Measurements from ENCODE around the gene SH2D5. TPM values are rescaled to one million over a fixed set of nuclear protein-coding genes. Genes with fewer than 3 reads are reported as not detected.
A peak's percentile ranks its signal among the peaks of the same experiment; 100 is the strongest.

Gene SH2D5
- total RNA-seq, 2 experiments from 2014 or later, result 0.68 TPM; not detected in 1

GRCh38 chr1:20683614-20684013 lies 48.9 kb downstream of the SH2D5 start:
- CTCF ChIA-PET (ENCODE audit: unreplicated experiment), result no interaction called here

DNA sequence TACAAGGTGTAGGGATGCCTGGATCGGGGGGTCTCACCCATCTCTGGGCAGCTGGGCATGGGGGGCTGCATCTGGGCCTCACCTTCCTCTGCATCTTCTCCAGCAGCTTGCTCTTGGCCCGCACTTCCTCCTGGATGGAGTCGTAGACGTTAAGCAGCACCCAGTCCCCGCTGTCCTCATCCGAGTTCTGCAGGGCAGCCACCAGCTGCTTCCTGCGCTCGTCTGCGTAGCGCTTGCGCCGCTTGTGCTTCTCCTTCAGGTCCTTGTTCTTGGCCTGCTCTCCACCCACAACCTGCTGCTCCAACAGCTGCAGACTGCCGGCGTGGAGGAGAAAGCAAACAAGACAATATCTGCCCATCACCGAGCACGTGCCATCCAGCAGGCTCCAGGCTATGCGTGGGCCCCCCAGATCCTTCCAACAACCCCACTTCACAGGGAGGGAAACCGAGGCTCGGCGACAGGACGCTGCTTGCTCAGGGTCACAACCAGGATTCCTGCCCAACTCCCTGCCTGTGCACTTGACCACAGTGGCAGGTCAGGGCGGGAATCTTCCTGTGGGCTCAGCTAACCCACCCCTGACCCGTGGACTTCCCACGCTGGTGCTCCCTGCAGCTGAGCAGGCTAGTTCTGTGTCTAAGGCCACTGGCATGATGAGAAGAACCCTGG lies 49.8 kb downstream of the SH2D5 start:
- peak; percentile 68 for DNase-seq (ENCODE audit: low spot score)
- H4K20me1 ChIP-seq (ENCODE audit: insufficient read depth, low read length), result no peaks in the 10 kb centered on the region
- ChIA-PET CTCF (ENCODE audit: unreplicated experiment) (interaction anchor here (0.6 to 1.1 kb wide), 2 partner anchors 14 to 21 kb away, joined by 3 read pairs; partner anchors contain the start of gene DDOST), POLR2A (no interaction called here)
- no peak overlapping the region for H3K4me3 ChIP-seq (ENCODE audit: low read depth, low read length, poor library complexity, severe bottlenecking)
- H3K9me3 ChIP-seq (ENCODE audit: low read length), result peaks cover 3% of the 10 kb centered on the region
- no peaks in the 10 kb centered on the region for H3K36me3 ChIP-seq (ENCODE audit: insufficient read depth, low read length)
- peaks cover 30% of the 10 kb centered on the region for H3K4me1 ChIP-seq (ENCODE audit: insufficient read depth, low read length, poor library complexity, severe bottlenecking)
- H2AFZ ChIP-seq (ENCODE audit: low read length), result peak overlapping the region; percentile 48
- peak overlapping the region; percentile 49 for H3K4me2 ChIP-seq (ENCODE audit: low read length)
- no peak for TF ChIP-seq EZH2phosphoT487 (IDR thresholded peaks at IDR 0.05; ENCODE audit: borderline replicate concordance, low read depth, low read length)
- TF ChIP-seq, protein P1, sequence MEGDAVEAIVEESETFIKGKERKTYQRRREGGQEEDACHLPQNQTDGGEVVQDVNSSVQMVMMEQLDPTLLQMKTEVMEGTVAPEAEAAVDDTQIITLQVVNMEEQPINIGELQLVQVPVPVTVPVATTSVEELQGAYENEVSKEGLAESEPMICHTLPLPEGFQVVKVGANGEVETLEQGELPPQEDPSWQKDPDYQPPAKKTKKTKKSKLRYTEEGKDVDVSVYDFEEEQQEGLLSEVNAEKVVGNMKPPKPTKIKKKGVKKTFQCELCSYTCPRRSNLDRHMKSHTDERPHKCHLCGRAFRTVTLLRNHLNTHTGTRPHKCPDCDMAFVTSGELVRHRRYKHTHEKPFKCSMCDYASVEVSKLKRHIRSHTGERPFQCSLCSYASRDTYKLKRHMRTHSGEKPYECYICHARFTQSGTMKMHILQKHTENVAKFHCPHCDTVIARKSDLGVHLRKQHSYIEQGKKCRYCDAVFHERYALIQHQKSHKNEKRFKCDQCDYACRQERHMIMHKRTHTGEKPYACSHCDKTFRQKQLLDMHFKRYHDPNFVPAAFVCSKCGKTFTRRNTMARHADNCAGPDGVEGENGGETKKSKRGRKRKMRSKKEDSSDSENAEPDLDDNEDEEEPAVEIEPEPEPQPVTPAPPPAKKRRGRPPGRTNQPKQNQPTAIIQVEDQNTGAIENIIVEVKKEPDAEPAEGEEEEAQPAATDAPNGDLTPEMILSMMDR (conservative IDR thresholded peaks at IDR 0.05; ENCODE audit: low read length), result no peak
- intact Hi-C loops (cut with micrococcal nuclease; ENCODE audit: unreplicated experiment), result no loop called here
- no peaks in the 10 kb centered on the region for H3K79me2 ChIP-seq (ENCODE audit: insufficient read depth, low read depth, low read length)
- H3K27ac ChIP-seq (ENCODE audit: low read depth, low read length, poor library complexity, severe bottlenecking), result no peak overlapping the region
- no TSS peak for BruUV-seq (replicated peaks)
- H3K9me2 ChIP-seq (ENCODE audit: insufficient read depth, low read length), result no peaks in the 10 kb centered on the region

More at GRCh38 chr1:20683614-20684013, 48.9 kb downstream of the SH2D5 start:
- no peaks in the 10 kb centered on the region for H3K9me3 ChIP-seq (ENCODE audit: low read length)
- POLR2A ChIA-PET, result no interaction called here
- intact Hi-C loops (cut with micrococcal nuclease; ENCODE audit: unreplicated experiment), result no loop called here
- TF ChIP-seq, protein P1 (conservative IDR thresholded peaks at IDR 0.05; ENCODE audit: low read length), result no peak
- TF ChIP-seq EZH2phosphoT487 (IDR thresholded peaks at IDR 0.05; ENCODE audit: borderline replicate concordance, low read depth, low read length), result no peak
- H3K4me1 ChIP-seq (ENCODE audit: insufficient read depth, low read length, poor library complexity, severe bottlenecking), result peaks cover 26% of the 10 kb centered on the region
- no peaks in the 10 kb centered on the region for H3K79me2 ChIP-seq (ENCODE audit: insufficient read depth, low read depth, low read length)
- DNase-seq (ENCODE audit: low spot score), result no peak
- no peaks in the 10 kb centered on the region for H3K9me2 ChIP-seq (ENCODE audit: insufficient read depth, low read length)
- no peaks in the 10 kb centered on the region for H4K20me1 ChIP-seq (ENCODE audit: insufficient read depth, low read length)
- no peaks in the 10 kb centered on the region for H3K36me3 ChIP-seq (ENCODE audit: insufficient read depth, low read length)
- no peak overlapping the region for H3K4me2 ChIP-seq (ENCODE audit: low read length)
- BruUV-seq (replicated peaks), result no TSS peak
- H2AFZ ChIP-seq (ENCODE audit: low read length), result no peak overlapping the region
- H3K27ac ChIP-seq (ENCODE audit: low read depth, low read length, poor library complexity, severe bottlenecking), result no peak overlapping the region
- no peak overlapping the region for H3K4me3 ChIP-seq (ENCODE audit: low read depth, low read length, poor library complexity, severe bottlenecking)

- Histone ChIP-seq H3K4me2 (ENCODE audit: low read length) (peak overlapping the region; percentile 49; the same call in 1 of the 2 replicates), H3K4me3 (ENCODE audit: low read depth, low read length, poor library complexity, severe bottlenecking) (no peak overlapping the region), H3K27ac (ENCODE audit: low read depth, low read length, poor library complexity, severe bottlenecking) (no peak overlapping the region), H3K9me3 (ENCODE audit: low read length) (peaks cover 6% of the 10 kb centered on the region), H3K79me2 (ENCODE audit: insufficient read depth, low read depth, low read length) (no peaks in the 10 kb centered on the region), H4K20me1 (ENCODE audit: insufficient read depth, low read length) (no peaks in the 10 kb centered on the region), H3K4me1 (ENCODE audit: insufficient read depth, low read length, poor library complexity, severe bottlenecking) (peaks cover 30% of the 10 kb centered on the region), H2AFZ (ENCODE audit: low read length) (peak overlapping the region; percentile 48; the same call in 1 of the 2 replicates), H3K9me2 (ENCODE audit: insufficient read depth, low read length) (no peaks in the 10 kb centered on the region), H3K36me3 (ENCODE audit: insufficient read depth, low read length) (no peaks in the 10 kb centered on the region)
- TF ChIP-seq EZH2phosphoT487 (IDR thresholded peaks at IDR 0.05; ENCODE audit: borderline replicate concordance, low read depth, low read length), result no peak
- TF ChIP-seq, protein P1 (conservative IDR thresholded peaks at IDR 0.05; ENCODE audit: low read length), result no peak
- intact Hi-C loops (cut with micrococcal nuclease; ENCODE audit: unreplicated experiment), result no loop called here
- no TSS peak for BruUV-seq (replicated peaks)
- POLR2A ChIA-PET, result no interaction called here
- CTCF ChIA-PET (ENCODE audit: unreplicated experiment), result interaction anchor here (0.6 to 1.1 kb wide), 2 partner anchors 15 to 20 kb away, joined by 3 read pairs; partner anchors contain the start of gene DDOST
- DNase-seq (ENCODE audit: low spot score), result no peak
These were observed 50.5 kb downstream of the SH2D5 start for GRCh38 chr1:20681999-20682398.

Data from OCI-LY7 (cell line).